HG02763 (cell line): ENCODE measurements around the gene OR2T4.

Source experiments
- ATAC-seq: cut with Tn5 transposase; IDR thresholded peaks from one replicate; pipeline ENCODE4 v1.9.1; 2021; ENCODE audit warnings: mild to moderate bottlenecking, moderate library complexity; ENCODE audit not compliant: unreplicated experiment

OR2T4 gene, protein sequence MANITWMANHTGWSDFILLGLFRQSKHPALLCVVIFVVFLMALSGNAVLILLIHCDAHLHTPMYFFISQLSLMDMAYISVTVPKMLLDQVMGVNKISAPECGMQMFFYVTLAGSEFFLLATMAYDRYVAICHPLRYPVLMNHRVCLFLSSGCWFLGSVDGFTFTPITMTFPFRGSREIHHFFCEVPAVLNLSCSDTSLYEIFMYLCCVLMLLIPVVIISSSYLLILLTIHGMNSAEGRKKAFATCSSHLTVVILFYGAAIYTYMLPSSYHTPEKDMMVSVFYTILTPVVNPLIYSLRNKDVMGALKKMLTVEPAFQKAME

DNA sequence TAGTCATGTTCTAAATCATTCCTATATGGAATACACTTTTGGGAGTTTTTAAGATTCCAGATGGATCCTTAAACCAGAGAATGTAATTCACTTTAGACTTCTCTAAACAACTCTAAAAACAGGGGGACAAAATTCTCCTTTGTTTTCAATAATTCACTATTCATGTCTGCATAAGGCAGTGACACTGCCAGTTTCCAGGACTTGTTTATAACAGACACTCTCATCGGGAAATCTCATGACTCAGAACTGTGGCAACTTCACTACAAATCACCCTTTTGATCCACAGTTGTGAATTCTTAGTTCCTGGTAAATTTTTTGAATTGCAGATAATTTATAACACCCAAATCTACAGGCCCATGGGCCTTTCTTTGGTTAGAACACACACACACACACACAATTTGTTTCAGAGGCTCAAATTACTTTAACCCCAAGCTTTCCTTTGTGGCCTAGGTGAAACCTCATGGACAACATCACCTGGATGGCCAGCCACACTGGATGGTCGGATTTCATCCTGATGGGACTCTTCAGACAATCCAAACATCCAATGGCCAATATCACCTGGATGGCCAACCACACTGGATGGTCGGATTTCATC is at the start of gene OR2T4:
TSS of gene OR2T4 (plus strand) at position 545 of the 595 bp plus-strand sequence. CDS start at position 545, 0 bp downstream.
- no peak for ATAC-seq

DNA sequence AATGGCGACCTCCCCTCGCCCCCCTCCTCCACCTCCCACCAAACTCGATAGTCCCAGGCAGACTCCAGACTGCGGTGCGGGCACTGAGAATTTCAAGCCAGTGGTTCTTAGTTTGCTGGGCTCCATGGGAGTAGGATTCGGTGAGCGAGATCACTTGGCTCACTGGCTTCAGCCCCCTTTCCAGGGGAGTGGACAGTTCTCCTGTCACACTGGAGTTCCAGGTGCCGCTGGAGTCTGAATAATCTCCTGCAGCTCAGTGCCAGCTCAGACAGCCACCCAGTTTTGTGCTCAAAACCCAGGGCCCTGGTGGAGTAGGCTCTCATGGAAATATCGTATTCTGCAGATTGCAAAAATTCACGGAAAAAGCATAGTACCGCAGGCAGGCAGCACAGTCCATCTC is 44.7 kb upstream of the OR2T4 start:
- ATAC-seq: no peak

DNA sequence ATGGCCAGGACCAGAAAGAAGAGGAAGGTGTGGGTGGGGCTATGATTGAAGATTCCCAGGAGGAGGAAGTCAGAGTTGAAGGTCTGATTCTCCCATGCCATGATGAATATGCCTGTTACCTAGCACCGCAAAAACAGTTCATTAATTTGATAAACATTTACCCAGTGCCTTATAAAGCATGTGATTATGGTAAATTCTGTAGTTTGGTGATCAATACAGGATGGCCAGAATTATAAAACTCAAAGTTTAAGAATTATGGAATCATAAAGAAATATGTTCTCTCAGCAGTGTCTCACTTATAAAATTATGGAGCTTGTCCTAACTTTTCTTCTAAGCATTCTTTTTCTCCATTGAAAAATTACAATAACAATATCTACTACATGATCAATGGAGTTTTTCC is 37.0 kb upstream of the OR2T4 start, which contains the start of gene OR2M7:
TSS of gene OR2M7 (minus strand) at position 101 of the 400 bp plus-strand sequence. CDS start at position 101, 0 bp downstream.
- no peak for ATAC-seq

DNA sequence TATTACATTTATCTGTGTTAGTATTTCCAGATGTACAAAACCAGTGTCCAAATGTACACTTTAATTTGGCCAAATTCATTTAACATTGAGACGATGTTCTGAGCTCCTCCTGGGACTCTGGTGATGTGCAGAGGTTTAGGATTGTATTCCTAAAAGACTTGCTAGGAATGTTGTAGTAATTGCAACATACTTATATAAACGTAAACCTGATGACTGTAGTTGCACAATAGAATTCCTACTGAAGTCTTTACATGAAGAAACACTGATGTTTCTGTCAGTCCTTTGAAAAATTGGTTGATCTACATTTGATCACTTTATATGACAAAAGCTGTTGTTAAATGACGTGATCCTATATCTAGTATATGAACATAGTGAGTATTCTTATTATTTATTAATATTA is 18.0 kb upstream of the OR2T4 start:
- no peak for ATAC-seq

DNA sequence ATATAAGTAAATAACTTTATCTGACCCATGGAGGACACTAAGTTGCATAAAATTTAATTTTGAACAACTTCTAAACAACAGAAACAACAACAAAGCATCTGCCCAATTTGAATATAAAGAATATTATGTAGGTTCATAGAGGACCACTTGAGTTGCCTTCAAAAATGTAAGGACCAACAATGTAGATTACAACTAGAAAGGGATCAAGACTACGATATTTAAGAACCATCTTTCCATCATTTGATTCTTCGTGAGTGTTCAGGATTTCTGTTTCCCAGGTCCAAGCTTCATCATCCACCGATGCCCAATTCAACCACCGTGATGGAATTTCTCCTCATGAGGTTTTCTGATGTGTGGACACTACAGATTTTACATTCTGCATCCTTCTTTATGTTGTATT is 13.0 kb upstream of the OR2T4 start, which contains the start of gene OR14C36:
TSS of gene OR14C36 (plus strand) at position 301 of the 400 bp plus-strand sequence. CDS start at position 301, 0 bp downstream.
- ATAC-seq: no peak

DNA sequence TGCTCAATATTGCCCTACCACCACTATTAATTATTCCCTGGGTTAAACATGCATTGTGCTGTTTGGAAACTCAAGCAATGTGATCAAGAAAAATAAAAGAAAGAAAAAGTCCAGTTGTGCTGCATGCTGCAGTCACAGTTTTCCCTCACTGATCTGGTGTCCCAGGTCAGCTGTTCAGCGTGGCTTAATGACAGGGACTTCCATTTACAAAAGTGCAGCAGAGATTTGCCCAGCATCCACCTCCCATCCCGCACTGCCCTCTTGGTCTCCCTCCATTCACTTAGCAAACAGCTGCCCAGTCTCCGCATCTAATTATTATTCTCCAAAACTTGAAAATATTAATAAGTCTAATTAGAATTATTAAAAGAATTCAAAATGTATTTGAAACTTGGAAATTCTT is 2.0 kb upstream of the OR2T4 start:
- no peak for ATAC-seq

DNA sequence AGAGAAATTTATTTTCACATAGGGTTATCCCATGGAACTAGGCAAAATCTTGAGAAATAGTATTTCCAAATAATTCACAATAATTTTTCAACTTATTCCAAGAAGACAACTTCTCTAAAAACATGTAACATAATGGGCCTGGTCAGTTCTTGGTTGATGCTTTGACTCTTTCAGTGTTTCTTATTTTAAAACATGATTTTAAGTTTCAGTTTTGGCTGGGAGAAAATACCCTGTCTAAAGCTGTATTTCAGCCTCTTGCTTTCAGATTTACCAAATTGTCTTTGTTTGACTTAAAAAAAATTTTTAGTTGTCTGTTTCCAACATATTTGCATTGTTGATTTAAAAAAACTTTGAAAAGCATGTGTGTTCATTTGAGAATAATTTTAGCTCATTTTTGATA is 5.1 kb downstream of the OR2T4 start:
- ATAC-seq: no peak

DNA sequence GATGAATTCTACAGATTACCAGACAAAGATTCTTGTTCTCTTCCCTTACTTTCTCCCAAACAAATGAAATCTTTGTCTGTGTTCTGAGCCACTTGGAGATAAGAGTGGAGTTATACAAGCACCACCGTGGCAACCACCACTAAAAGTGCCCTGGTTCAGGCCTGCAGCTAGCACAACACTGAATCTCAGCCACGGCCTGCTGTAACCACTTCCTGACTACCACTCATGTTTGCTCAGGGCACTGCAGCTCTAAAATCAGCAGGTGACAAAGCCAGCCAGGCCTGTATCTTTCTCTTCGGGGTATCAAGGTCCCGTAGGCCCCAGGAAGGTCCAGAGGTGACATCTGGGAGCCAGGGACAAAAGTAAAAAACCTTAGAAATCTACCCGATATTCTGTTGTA is 10.9 kb downstream of the OR2T4 start:
- ATAC-seq: no peak

DNA sequence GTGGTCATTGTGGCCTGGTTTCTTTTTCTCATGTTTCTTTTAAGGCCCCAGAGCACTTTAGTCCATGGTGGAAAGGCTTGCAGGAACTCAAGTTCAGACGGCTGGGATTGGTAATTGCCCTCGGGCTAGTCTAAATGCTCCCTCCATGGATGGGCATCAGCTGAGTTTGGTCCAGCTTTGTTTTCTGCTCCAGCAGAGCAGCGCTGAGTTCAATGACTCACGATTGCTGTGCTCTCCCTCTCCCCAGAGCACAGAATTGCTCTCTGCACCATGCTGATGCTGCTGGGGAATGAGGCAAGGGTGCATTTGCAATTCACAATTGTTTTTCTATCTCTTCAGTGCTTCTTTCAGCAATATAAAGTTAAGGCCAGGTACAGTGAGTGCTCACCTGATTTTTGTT is 12.3 kb downstream of the OR2T4 start:
- no peak for ATAC-seq

DNA sequence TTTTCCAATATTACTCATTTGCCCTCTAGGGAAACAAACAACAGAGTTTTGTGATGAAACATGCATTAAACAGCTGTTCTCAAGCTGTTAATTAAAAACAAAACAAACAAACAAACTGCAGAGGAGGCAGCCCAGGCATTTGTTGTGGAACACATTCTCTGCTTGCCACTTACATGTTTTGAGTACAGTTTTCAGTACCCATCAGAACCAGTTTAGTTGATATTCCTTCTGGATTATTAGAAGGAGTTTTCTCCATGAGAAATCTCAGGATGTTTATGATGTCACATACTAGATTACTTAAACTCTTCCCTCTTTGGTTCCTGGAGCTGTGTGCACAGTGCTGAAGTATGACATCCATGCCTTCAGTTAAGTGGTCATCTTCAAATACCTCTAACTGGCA is 14.0 kb downstream of the OR2T4 start, which contains the start of gene OR2T6:
TSS of gene OR2T6 (plus strand) at position 301 of the 400 bp plus-strand sequence. CDS start 11,863 bp downstream, outside the sequence.
- ATAC-seq: no peak

DNA sequence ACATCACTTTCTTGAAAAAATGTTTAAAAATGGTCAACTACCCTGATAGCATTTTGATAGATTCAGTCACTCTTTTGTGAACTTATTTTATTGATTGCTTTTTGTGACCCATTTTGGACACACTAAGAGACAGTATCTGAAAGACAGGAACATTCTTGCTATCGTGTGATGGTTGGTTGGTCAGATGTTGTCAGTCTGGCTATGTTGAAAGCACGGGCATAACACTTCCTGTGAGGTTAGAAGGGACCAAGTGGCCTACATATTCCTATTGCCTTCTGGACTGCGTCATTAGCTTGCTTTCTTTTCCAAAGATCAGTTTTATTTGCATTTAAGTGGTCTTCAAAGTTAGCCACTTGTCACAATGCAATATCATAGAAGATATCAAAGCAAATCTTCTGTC is 15.5 kb downstream of the OR2T4 start:
- no peak for ATAC-seq

DNA sequence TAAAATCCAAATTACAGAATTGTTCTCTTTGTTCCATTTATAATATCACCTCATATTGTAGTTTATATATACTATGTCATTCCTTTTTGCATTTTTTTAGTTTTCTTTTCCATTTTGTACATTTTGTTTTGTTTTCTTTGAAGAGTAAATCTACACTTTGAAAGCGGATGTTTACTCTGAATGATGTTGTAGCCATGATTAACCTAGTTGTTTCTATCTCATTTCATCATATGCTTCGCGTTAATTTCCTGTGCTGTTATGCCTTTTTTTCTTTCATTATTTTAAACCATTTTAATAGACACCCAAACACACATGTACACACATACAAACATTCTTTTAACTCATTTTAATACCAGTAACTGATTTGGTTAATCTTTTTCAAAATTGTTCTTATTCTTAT is 19.4 kb downstream of the OR2T4 start:
- no peak for ATAC-seq

DNA sequence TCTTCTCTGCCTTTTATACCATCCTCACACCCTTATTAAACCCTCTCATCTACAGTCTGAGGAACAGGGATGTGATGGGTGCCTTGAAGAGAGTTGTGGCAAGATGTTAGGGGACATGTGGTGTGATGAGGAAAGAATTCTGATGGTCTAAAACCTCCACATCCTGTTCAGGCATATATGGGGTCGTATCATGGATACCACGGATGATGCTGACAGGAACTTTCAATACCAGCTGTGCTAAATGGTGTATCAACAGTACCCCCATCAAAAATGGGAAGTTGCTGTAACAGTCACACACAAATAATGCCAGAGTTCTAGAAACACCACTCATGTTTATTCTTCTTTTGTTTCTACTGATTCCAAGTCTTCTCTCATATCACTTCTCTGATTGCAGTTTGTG is 27.0 kb downstream of the OR2T4 start:
- ATAC-seq: no peak

DNA sequence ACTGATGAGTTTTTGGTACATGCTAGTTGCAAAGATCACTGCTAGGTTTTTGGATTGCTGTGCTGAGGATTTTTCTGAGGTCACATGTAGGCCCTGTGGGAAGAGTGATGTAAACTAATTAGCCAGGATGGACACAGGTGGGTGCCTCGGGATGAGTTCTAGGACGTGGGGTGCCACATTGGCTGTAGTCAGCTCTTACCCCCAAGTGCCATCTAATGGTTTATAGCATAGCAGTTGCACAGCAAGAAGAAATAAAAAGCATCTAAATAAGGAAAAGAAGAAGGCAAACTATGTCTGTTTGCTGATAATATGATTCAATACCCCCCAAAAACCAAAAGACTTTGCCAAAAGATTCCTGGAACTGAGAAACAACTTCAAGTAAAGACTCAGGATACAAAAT is 31.6 kb downstream of the OR2T4 start:
- no peak for ATAC-seq

DNA sequence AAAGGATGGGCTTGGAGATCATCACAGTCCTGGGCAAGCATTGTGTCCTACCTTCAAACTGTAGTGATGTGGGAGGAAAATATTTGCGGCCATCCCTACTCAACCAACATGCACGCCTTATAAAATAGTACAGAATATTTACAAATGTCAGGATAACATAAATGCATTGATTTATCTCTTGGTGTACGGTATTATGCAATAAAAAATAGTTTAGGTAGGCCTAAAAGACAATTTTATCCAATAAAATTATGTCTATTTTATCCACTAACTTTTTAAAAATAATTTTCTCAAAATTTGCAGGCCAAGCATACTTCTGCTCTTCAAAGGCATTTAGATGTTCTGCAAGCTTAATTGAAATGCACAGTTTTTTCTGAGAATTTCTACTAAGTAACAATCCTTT is 41.3 kb downstream of the OR2T4 start, which contains the start of gene OR2T1:
TSS of gene OR2T1 (plus strand) at position 301 of the 400 bp plus-strand sequence. CDS start 3,100 bp downstream, outside the sequence.
- ATAC-seq: no peak

DNA sequence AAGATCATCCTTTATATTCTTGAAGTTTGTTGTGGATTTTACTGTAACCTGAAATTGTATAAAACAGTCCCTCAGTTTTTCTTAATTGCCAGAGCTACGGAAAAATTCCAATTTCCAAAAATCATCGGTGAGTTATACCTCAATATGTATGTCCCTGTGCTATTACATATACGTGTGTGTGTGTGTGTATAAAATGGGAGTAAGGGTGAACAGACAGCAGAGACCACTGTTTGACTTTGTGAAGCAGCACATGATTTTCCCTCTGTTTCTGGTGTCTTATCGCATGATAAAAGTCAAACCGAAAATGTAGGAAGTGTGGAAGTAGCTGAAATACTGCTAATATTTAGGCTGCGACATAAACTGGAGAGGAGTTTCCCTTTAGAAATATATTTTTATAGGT is 42.6 kb downstream of the OR2T4 start:
- no peak for ATAC-seq

DNA sequence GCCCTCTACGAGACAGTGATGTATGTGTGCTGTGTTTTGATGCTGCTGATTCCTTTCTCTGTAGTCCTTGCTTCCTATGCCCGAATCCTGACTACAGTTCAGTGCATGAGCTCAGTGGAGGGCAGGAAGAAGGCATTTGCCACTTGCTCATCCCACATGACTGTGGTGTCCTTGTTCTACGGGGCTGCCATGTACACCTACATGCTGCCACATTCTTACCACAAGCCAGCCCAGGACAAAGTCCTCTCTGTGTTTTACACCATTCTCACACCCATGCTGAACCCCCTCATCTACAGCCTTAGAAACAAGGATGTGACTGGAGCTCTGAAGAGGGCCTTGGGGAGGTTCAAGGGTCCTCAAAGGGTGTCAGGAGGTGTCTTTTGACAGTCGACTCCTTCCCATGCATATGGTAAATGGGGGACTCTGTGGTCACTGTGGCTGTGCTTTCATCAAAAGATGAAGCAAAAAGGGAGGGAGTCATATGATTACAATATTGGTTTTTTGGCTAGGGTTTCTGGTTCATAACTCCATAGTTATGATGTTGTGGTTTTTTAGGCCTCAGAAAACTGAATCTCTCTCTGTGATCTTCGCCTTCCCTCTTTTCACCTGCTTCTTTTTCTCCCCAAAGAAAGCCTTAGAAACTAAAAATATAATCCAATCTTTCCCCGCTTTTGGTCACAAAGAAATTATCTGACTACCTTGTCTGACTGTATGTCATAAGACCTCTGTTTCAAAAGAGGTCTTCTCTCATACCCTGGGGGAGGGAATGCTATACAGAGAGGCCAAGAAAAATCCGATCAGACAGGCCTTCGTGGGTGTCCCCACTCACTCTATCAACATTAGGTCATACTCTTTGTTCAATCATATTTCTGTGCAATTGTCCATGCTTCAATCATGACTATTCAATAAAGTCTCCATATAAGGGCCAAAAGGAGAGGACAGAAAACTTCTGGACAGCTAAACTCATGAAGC is 45.5 kb downstream of the OR2T4 start:
- peak; percentile 49 for ATAC-seq
